Measurements from ENCODE around the gene RIPOR2. TPM values are rescaled to one million over a fixed set of nuclear protein-coding genes. Genes with fewer than 3 reads are reported as not detected.

Gene RIPOR2
- total RNA-seq, 6 experiments from 2014 or later = 9.1 to 20.7 (median 10.2) TPM

GRCh38 chr6:24851086-24851485 lies 84.7 kb downstream of the RIPOR2 start:
- Mint-ChIP-seq H3K36me3 (ENCODE audit: low read depth) (no peaks in the 10 kb centered on the region), H3K4me1 (ENCODE audit: low read depth) (no peaks in the 10 kb centered on the region), H3K9me3 (no peaks in the 10 kb centered on the region), H3K4me3 (no peak overlapping the region), H3K27ac (no peak overlapping the region), H3K27me3 (ENCODE audit: insufficient read depth) (peaks cover 11% of the 10 kb centered on the region)
- no peak for TF ChIP-seq CTCF (IDR thresholded peaks at IDR 0.05)
- no peak for DNase-seq

- no peak for DNase-seq
- Mint-ChIP-seq H3K36me3 (ENCODE audit: low read depth) (peaks cover 4% of the 10 kb centered on the region; the same call in 1 of the 2 replicates), H3K4me1 (ENCODE audit: low read depth) (no peaks in the 10 kb centered on the region), H3K9me3 (no peaks in the 10 kb centered on the region), H3K27ac (no peak overlapping the region), H3K27me3 (ENCODE audit: insufficient read depth) (peaks cover 11% of the 10 kb centered on the region), H3K4me3 (no peak overlapping the region)
- TF ChIP-seq CTCF (IDR thresholded peaks at IDR 0.05) = no peak
Observed at GRCh38 chr6:24849713-24850112, 86.0 kb downstream of the RIPOR2 start.

GRCh38 chr6:24848461-24848860 lies 87.3 kb downstream of the RIPOR2 start:
- Mint-ChIP-seq H3K9me3 (no peaks in the 10 kb centered on the region), H3K27me3 (ENCODE audit: insufficient read depth) (peaks cover 13% of the 10 kb centered on the region), H3K27ac (no peak overlapping the region)

GRCh38 chr6:24847402-24847801 lies 88.4 kb downstream of the RIPOR2 start:
- peaks cover 17% of the 10 kb centered on the region for H3K27me3 Mint-ChIP-seq (ENCODE audit: insufficient read depth)
- TF ChIP-seq CTCF (IDR thresholded peaks at IDR 0.05) = no peak
- H3K9me3 Mint-ChIP-seq = no peaks in the 10 kb centered on the region
- no peaks in the 10 kb centered on the region for H3K4me1 Mint-ChIP-seq (ENCODE audit: low read depth)
- H3K36me3 Mint-ChIP-seq (ENCODE audit: low read depth) = peaks cover 12% of the 10 kb centered on the region; the same call in 1 of the 2 replicates
- no peak overlapping the region for H3K4me3 Mint-ChIP-seq
- DNase-seq = no peak
- H3K27ac Mint-ChIP-seq = no peak overlapping the region

More at GRCh38 chr6:24848461-24848860, 87.3 kb downstream of the RIPOR2 start:
- no peak for DNase-seq
- H3K4me1 Mint-ChIP-seq (ENCODE audit: low read depth) = no peaks in the 10 kb centered on the region
- no peak overlapping the region for H3K4me3 Mint-ChIP-seq
- TF ChIP-seq CTCF (IDR thresholded peaks at IDR 0.05) = no peak
- H3K36me3 Mint-ChIP-seq (ENCODE audit: low read depth) = peaks cover 4% of the 10 kb centered on the region; the same call in 1 of the 2 replicates

- Mint-ChIP-seq H3K27me3 (ENCODE audit: insufficient read depth) (peaks cover 13% of the 10 kb centered on the region), H3K9me3 (no peaks in the 10 kb centered on the region), H3K4me3 (no peak overlapping the region), H3K36me3 (ENCODE audit: low read depth) (peaks cover 20% of the 10 kb centered on the region; the same call in 1 of the 2 replicates), H3K27ac (no peak overlapping the region), H3K4me1 (ENCODE audit: low read depth) (no peaks in the 10 kb centered on the region; the same call in 1 of the 2 replicates)
- no peak for DNase-seq
- no peak for TF ChIP-seq CTCF (IDR thresholded peaks at IDR 0.05)
Observed at GRCh38 chr6:24845578-24845977, 90.2 kb downstream of the RIPOR2 start.

- Mint-ChIP-seq H3K4me3 (no peak overlapping the region), H3K9me3 (no peaks in the 10 kb centered on the region), H3K27ac (no peak overlapping the region), H3K27me3 (ENCODE audit: insufficient read depth) (peaks cover 6% of the 10 kb centered on the region), H3K36me3 (ENCODE audit: low read depth) (peaks cover 20% of the 10 kb centered on the region; the same call in 1 of the 2 replicates), H3K4me1 (ENCODE audit: low read depth) (peaks cover under 1% of the 10 kb centered on the region; the same call in 1 of the 2 replicates)
- no peak for TF ChIP-seq CTCF (IDR thresholded peaks at IDR 0.05)
- DNase-seq = no peak
Observed at GRCh38 chr6:24844903-24845302, 90.9 kb downstream of the RIPOR2 start.
